Right lobe of liver (tissue), 4 donors: ENCODE data around the gene EIF4A3.

Experiments
- POLR2A ChIP-seq: fragments of 450-650 bp; IDR thresholded peaks from one replicate; pipeline ENCODE4 v1.6.1; 2017; ENCODE audit warnings: antibody characterized with exemption, mild to moderate bottlenecking
- TF ChIP-seq, protein P1 (sequence below), 4 donors: fragments of 200-600 bp in 3 of 4; fragments of 450-650 bp in 1 of 4; IDR thresholded peaks; one replicate each; pipeline versions ENCODE4 v1.5.1 to v1.8.0; 2016 to 2022; ENCODE audit warnings: antibody characterized with exemption in 4 of 4, mild to moderate bottlenecking in 2 of 4
- donor health status: DM: no; HTN: no; CAD: no.
- donor health status: DM: no; HTN: no; CAD: no.
- donor health status: DM: no; HTN: yes; CAD: no.

DNA sequence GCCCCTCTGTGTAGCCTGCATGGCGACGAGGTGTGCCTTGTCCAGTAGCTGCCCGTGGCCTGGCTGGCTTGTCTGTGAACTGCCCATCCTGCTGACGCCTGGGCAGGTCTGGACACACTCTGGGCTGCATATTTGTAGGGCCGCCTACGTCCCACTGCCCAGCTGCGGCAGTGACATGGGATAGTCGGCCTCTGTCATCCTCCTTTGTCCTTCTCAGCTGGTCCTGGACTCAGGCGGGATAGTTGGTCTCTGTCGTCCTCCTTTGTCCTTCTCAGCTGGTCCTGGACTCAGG is 37.4 kb upstream of the EIF4A3 start:
- TF ChIP-seq, protein P1, sequence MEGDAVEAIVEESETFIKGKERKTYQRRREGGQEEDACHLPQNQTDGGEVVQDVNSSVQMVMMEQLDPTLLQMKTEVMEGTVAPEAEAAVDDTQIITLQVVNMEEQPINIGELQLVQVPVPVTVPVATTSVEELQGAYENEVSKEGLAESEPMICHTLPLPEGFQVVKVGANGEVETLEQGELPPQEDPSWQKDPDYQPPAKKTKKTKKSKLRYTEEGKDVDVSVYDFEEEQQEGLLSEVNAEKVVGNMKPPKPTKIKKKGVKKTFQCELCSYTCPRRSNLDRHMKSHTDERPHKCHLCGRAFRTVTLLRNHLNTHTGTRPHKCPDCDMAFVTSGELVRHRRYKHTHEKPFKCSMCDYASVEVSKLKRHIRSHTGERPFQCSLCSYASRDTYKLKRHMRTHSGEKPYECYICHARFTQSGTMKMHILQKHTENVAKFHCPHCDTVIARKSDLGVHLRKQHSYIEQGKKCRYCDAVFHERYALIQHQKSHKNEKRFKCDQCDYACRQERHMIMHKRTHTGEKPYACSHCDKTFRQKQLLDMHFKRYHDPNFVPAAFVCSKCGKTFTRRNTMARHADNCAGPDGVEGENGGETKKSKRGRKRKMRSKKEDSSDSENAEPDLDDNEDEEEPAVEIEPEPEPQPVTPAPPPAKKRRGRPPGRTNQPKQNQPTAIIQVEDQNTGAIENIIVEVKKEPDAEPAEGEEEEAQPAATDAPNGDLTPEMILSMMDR (IDR thresholded peaks at IDR 0.05) = no peak
- no peak for TF ChIP-seq POLR2A
